PC-9 (cell line): Measurements from ENCODE around the gene STK10. TPM values are rescaled to one million over a fixed set of nuclear protein-coding genes. Genes with fewer than 3 reads are reported as not detected.

Source experiments
- BruUV-seq: library from RNA; stranded (reverse); fragments of 400-500 nt; replicated peaks from 2 replicates; lab custom pipeline; 2021; lab: Mats Ljungman, UMichigan
- CTCF ChIA-PET: fragments of 300-600 bp; sonication (Branson Sonifier 250); formaldehyde crosslinking; loops from one replicate; lab custom pipeline; 2022; ENCODE audit warnings: antibody characterized with exemption; lab: Charles Lee
- POLR2A ChIA-PET: fragments of 300-600 bp; sonication (Branson Sonifier 250); formaldehyde crosslinking; loops from one replicate; lab custom pipeline; 2022; ENCODE audit warnings: antibody characterized with exemption; ENCODE audit not compliant: unreplicated experiment; lab: Charles Lee
- DNase-seq, 2 experiments: peaks; one replicate each; pipeline versions ENCODE4 v3.0.0 to v3.0.0-alpha.2; 2015 to 2022; ENCODE audit warnings: mixed read lengths in 1 of 2
- H2AFZ ChIP-seq: fragments of 200-600 bp; sonication (generic); 2 replicates; pipeline ENCODE4 v1.8.1; 2017; ENCODE audit warnings: antibody characterized with exemption
- H3F3A ChIP-seq: fragments of 200-600 bp; sonication (generic); 2 replicates; pipeline ENCODE4 v1.8.1; 2017; ENCODE audit warnings: antibody characterized with exemption, mild to moderate bottlenecking, low read depth; ENCODE audit not compliant: insufficient read depth
- H3K27ac ChIP-seq: fragments of 200-600 bp; sonication (generic); 2 replicates; pipeline ENCODE4 v1.6.1; 2016; ENCODE audit warnings: mixed run types
- H3K27me3 ChIP-seq: fragments of 200-600 bp; sonication (generic); 2 replicates; pipeline ENCODE4 v1.6.1; 2016; ENCODE audit warnings: low read depth, mixed run types; ENCODE audit not compliant: insufficient read depth
- H3K36me3 ChIP-seq: fragments of 200-600 bp; sonication (generic); 2 replicates; pipeline ENCODE4 v1.6.1; 2016; ENCODE audit warnings: low read depth, mixed run types
- H3K4me1 ChIP-seq: fragments of 200-600 bp; sonication (generic); replicated peaks from 2 replicates; pipeline ENCODE4 v1.6.1; 2016; ENCODE audit warnings: mixed run types; ENCODE audit not compliant: insufficient read depth
- H3K4me2 ChIP-seq: fragments of 200-600 bp; sonication (generic); 2 replicates; pipeline ENCODE4 v1.6.1; 2017; ENCODE audit warnings: mixed run types
- H3K4me3 ChIP-seq: fragments of 200-600 bp; sonication (generic); 2 replicates; pipeline ENCODE4 v1.6.1; 2016; ENCODE audit warnings: mixed run types
- H3K79me2 ChIP-seq: fragments of 200-600 bp; sonication (generic); 2 replicates; pipeline ENCODE4 v1.6.1; 2017; ENCODE audit warnings: low read depth, mixed run types
- H3K9me2 ChIP-seq: fragments of 200-600 bp; sonication (generic); 2 replicates; pipeline ENCODE4 v1.8.1; 2017; ENCODE audit warnings: mild to moderate bottlenecking; ENCODE audit not compliant: insufficient read depth
- H3K9me3 ChIP-seq: fragments of 200-600 bp; sonication (generic); 2 replicates; pipeline ENCODE4 v1.8.1; 2016; ENCODE audit warnings: low read depth; ENCODE audit not compliant: insufficient read depth
- H4K20me1 ChIP-seq: fragments of 200-600 bp; sonication (generic); 2 replicates; pipeline ENCODE4 v1.8.1; 2017; ENCODE audit not compliant: insufficient read depth
- EZH2 ChIP-seq: fragments of 200-600 bp; sonication (generic); IDR thresholded peaks from 2 replicates; pipeline ENCODE4 v1.8.0; 2017; ENCODE audit warnings: antibody characterized with exemption, low read depth
- intact Hi-C: fragments of 100-400 bp; cut with micrococcal nuclease; formaldehyde crosslinking; loops from one replicate; pipeline ENCODE4 v1.10.0; 2022; ENCODE audit not compliant: unreplicated experiment
- total RNA-seq: library from RNA; stranded (reverse); gene quantifications from 2 replicates; pipeline ENCODE4 v1.2.3, GENCODE V29; 2021
- TF ChIP-seq, protein P1 (sequence below): fragments of 200-600 bp; sonication (generic); conservative IDR thresholded peaks from 2 replicates; pipeline ENCODE4 v1.6.1; 2017; ENCODE audit warnings: mixed run types, antibody characterized with exemption, mild to moderate bottlenecking, moderate library complexity

The STK10 gene
- total RNA-seq, 1 experiment from 2014 or later = 31.5 TPM

DNA sequence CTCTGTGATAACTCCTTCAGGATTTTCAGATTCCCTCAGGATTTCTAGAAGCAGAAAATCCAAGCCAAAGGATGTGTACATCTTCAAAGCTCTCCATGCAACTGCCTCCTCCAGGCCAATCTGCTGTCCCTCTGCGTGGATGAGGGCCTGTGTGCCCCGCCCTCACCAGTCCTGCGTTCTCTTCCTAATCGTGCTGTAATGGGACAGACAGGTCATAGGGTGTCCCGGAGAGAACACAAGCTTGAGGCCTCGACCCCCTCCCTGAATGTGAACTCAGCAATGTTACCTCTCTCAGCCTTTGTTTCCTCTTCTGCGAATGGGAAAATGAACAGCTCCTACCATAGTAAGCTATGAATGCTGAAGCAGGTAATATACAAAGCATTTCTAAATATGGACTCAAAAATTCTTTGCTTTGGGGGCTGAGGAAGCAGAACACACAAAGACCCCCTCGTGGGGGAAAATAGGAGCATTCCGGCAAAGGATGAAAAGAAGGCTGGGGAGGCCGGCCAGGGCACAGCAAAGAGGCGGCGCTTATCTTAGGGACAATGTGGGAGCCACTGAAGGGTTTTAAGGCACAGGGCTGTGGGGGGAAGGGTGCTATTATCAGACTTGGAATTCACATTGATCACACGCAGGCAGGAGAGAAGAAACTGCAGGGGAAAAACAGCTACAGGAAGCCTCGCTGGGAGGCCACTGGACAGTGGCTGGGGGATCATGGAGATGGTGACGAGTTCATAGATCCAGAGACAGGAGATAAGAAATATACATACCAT lies 124.4 kb downstream of the STK10 start:
- H4K20me1 ChIP-seq = no peaks in the 10 kb centered on the region
- intact Hi-C loops = loop anchor here (10.0 kb wide), 1 partner anchor 649 kb away; the partner anchor contains the start of gene FGF18
- no peaks in the 10 kb centered on the region for H3K36me3 ChIP-seq
- H3K27me3 ChIP-seq = no peaks in the 10 kb centered on the region
- no peak for TF ChIP-seq EZH2
- TF ChIP-seq, protein P1, sequence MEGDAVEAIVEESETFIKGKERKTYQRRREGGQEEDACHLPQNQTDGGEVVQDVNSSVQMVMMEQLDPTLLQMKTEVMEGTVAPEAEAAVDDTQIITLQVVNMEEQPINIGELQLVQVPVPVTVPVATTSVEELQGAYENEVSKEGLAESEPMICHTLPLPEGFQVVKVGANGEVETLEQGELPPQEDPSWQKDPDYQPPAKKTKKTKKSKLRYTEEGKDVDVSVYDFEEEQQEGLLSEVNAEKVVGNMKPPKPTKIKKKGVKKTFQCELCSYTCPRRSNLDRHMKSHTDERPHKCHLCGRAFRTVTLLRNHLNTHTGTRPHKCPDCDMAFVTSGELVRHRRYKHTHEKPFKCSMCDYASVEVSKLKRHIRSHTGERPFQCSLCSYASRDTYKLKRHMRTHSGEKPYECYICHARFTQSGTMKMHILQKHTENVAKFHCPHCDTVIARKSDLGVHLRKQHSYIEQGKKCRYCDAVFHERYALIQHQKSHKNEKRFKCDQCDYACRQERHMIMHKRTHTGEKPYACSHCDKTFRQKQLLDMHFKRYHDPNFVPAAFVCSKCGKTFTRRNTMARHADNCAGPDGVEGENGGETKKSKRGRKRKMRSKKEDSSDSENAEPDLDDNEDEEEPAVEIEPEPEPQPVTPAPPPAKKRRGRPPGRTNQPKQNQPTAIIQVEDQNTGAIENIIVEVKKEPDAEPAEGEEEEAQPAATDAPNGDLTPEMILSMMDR = no peak
- peaks cover 5% of the 10 kb centered on the region; the same call in 1 of the 2 replicates for H3F3A ChIP-seq
- no peak overlapping the region for H3K4me3 ChIP-seq
- BruUV-seq = no TSS peak
- no peaks in the 10 kb centered on the region for H3K79me2 ChIP-seq
- no peak overlapping the region for H3K27ac ChIP-seq
- no peak for DNase-seq
- CTCF ChIA-PET = no interaction called here
- H3K9me3 ChIP-seq = no peaks in the 10 kb centered on the region
- H3K4me1 ChIP-seq = no peaks in the 10 kb centered on the region
- no peaks in the 10 kb centered on the region for H3K9me2 ChIP-seq
- POLR2A ChIA-PET = no interaction called here
- H3K4me2 ChIP-seq = no peak overlapping the region
- no peak overlapping the region for H2AFZ ChIP-seq

DNA sequence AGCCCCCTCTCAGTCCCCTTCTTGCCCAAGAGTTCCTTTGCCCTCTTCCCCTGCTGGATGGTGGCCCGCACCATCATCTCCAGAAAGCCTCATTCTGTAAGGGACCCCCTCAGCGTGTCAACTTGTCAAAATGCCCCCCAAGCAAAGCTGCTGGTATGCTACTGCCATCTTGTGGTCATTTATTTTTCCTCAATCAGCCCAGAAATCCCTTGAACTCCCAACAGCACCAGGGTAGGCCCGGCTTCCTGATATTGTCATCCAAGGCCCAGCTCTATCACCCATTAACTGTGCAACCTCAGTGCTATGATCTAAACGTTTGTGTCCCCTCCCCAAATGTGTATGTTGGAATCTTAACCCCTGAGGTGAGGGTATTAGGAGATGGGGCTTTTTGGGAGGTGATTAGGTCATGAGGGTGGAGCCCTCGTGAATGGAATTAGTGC lies 128.3 kb downstream of the STK10 start:
- no peaks in the 10 kb centered on the region for H3K36me3 ChIP-seq
- H3K9me2 ChIP-seq = no peaks in the 10 kb centered on the region
- no peaks in the 10 kb centered on the region for H4K20me1 ChIP-seq
- no peaks in the 10 kb centered on the region for H3K9me3 ChIP-seq
- POLR2A ChIA-PET = interaction anchor here (0.7 kb wide), 1 partner anchor 223 kb away, joined by 4 read pairs; no protein-coding TSS in a partner anchor
- H3F3A ChIP-seq = no peaks in the 10 kb centered on the region
- TF ChIP-seq EZH2 = no peak
- TF ChIP-seq, protein P1 = peak; percentile 72
- no peak overlapping the region for H3K27ac ChIP-seq
- no peak overlapping the region for H3K4me2 ChIP-seq
- CTCF ChIA-PET = interaction anchor here (0.6 to 1.2 kb wide), 8 partner anchors 53 to 702 kb away, joined by 3 to 13 read pairs (median 4); partner anchors contain the start of genes EFCAB9 and FBXW11
- intact Hi-C loops = loop anchor here (10.0 kb wide), 1 partner anchor 645 kb away; the partner anchor contains the start of gene FGF18
- H3K27me3 ChIP-seq = no peaks in the 10 kb centered on the region
- no peaks in the 10 kb centered on the region for H3K79me2 ChIP-seq
- H2AFZ ChIP-seq = no peak overlapping the region
- no peak for DNase-seq
- H3K4me3 ChIP-seq = no peak overlapping the region
- no TSS peak for BruUV-seq
- H3K4me1 ChIP-seq = no peaks in the 10 kb centered on the region

DNA sequence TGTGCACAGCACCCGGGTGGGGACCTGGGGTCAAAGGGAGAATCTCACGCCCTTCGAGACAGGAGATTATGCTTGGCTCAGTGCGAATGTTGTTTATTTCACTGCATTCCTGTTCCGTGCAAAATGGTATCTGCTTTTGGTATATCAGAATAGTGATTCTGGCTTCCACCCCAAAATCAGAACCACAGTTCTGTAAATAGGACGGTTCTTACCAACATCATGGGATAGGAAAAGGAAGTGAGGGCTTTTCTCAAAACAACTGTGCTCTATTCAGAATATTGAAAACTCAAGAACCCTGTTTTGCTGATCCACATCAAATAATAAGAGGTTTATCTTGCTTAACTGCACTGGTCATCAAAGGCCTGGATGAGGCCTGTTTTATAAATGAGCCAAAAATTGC lies 129.9 kb downstream of the STK10 start:
- no peak overlapping the region for H2AFZ ChIP-seq
- no peak overlapping the region for H3K27ac ChIP-seq
- DNase-seq = no peak
- H3K9me2 ChIP-seq = no peaks in the 10 kb centered on the region
- H3K9me3 ChIP-seq = no peaks in the 10 kb centered on the region
- H3K27me3 ChIP-seq = no peaks in the 10 kb centered on the region
- TF ChIP-seq, protein P1 = no peak
- no peak for TF ChIP-seq EZH2
- H3K36me3 ChIP-seq = no peaks in the 10 kb centered on the region
- no peaks in the 10 kb centered on the region for H3K4me1 ChIP-seq
- CTCF ChIA-PET = no interaction called here
- no peaks in the 10 kb centered on the region for H4K20me1 ChIP-seq
- no peaks in the 10 kb centered on the region for H3K79me2 ChIP-seq
- no peak overlapping the region for H3K4me3 ChIP-seq
- POLR2A ChIA-PET = interaction anchor here (0.6 kb wide), 1 partner anchor 130 kb away, joined by 3 read pairs; no protein-coding TSS in a partner anchor
- BruUV-seq = no TSS peak
- no peaks in the 10 kb centered on the region for H3F3A ChIP-seq
- no peak overlapping the region for H3K4me2 ChIP-seq
- intact Hi-C loops = no loop called here
